ENCODE data around the gene TNS1. TPM values are rescaled to one million over a fixed set of nuclear protein-coding genes. Genes with fewer than 3 reads are reported as not detected.

TNS1 gene
- total RNA-seq, 1 experiment from 2014 or later = 0.49 TPM

DNA sequence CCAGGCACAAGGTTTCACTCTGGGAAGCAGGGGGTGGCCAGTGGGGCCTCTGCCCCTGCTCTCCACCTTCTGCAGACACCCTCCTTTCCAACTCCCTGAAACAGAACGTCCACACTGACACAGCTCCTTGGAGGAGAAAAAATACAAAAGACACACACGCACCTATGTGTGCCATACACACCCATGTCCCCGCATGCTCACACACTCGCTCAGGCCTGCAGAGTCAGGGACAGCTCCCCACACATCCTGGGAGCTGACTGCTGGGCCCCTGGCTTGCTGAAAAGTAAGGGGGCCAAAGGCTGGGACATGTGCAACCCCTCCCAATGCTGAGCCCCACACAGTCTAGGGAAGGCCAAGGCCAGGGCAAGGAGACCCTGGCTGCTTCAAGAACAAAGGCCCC lies 200.5 kb downstream of the TNS1 start:
- TF ChIP-seq CTCF (IDR thresholded peaks at IDR 0.05) = no peak
- no peak for TF ChIP-seq TCF7L2 (IDR thresholded peaks at IDR 0.05; ENCODE audit: low read depth, low read length)
- TF ChIP-seq REST (IDR thresholded peaks at IDR 0.05; ENCODE audit: insufficient read depth in 1 of 2, low read depth in 2 of 2, low read length in 1 of 2) = no peak
- no peak for TF ChIP-seq POLR2AphosphoS5 (IDR thresholded peaks at IDR 0.05; ENCODE audit: low read depth, low read length)
- no peak for TF ChIP-seq SIN3A (IDR thresholded peaks at IDR 0.05; ENCODE audit: borderline replicate concordance, insufficient read depth, low read depth, low read length)
- no peaks in the 10 kb centered on the region for H3K36me3 ChIP-seq (ENCODE audit: control insufficient read depth, insufficient read depth, low read length)
- CTCF ChIA-PET = no interaction called here
- H3K27me3 ChIP-seq (ENCODE audit: control insufficient read depth, insufficient read depth, low read length) = no peaks in the 10 kb centered on the region
- DNase-seq (ENCODE audit: low read depth, low spot score) (no peak), ATAC-seq (no peak)
- H3K4me3 ChIP-seq (ENCODE audit: low read depth in 2 of 2, low read length in 2 of 2) = no peak overlapping the region
- BruUV-seq (replicated peaks) = no TSS peak
- in situ Hi-C loops (cut with HindIII; ENCODE audit: low pct_unique_long_range_greater_than_20kb, low sequenced_read_pairs) = no loop called here
- no peak overlapping the region for H3K27ac ChIP-seq (ENCODE audit: low read length)
- intact Hi-C loops (cut with micrococcal nuclease; ENCODE audit: unreplicated experiment) = no loop called here
- no peaks in the 10 kb centered on the region for H3K9me3 ChIP-seq (ENCODE audit: control insufficient read depth, insufficient read depth, low read depth, low read length)
- POLR2A ChIA-PET = no interaction called here
- H3K4me1 ChIP-seq (ENCODE audit: control insufficient read depth, insufficient read depth, low read length) = no peaks in the 10 kb centered on the region

DNA sequence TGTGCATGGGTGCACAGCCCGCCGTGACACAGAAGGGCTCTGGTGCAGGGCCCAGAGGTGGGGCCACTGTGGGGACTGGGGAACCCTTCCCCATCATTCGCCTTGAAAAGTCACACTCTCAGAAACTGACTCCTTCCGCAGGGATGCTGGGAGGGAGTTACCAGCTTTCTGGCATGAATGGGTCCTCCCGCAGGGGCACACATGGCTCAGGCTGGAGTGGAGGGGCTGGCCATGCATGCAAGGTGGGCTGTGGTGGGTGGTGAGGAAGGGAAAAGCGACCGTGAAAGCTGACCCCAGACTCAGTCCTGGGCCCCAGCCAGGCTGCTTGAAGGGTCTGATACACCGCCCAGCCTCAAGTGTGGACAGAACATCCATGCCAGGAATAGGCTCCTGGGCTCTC lies 201.1 kb downstream of the TNS1 start:
- CTCF ChIA-PET = no interaction called here
- Histone ChIP-seq H3K4me3 (ENCODE audit: low read depth in 2 of 2, low read length in 2 of 2) (no peak overlapping the region), H3K27ac (ENCODE audit: low read length) (no peak overlapping the region), H3K27me3 (ENCODE audit: control insufficient read depth, insufficient read depth, low read length) (no peaks in the 10 kb centered on the region), H3K4me1 (ENCODE audit: control insufficient read depth, insufficient read depth, low read length) (no peaks in the 10 kb centered on the region), H3K36me3 (ENCODE audit: control insufficient read depth, insufficient read depth, low read length) (no peaks in the 10 kb centered on the region), H3K9me3 (ENCODE audit: control insufficient read depth, insufficient read depth, low read depth, low read length) (no peaks in the 10 kb centered on the region)
- ATAC-seq = no peak
- no peak for DNase-seq (ENCODE audit: low read depth, low spot score)
- intact Hi-C loops (cut with micrococcal nuclease; ENCODE audit: unreplicated experiment) (no loop called here), in situ Hi-C loops (cut with HindIII; ENCODE audit: low pct_unique_long_range_greater_than_20kb, low sequenced_read_pairs) (no loop called here)
- POLR2A ChIA-PET = no interaction called here
- no peak for TF ChIP-seq CTCF (IDR thresholded peaks at IDR 0.05)
- no peak for TF ChIP-seq TCF7L2 (IDR thresholded peaks at IDR 0.05; ENCODE audit: low read depth, low read length)
- TF ChIP-seq SIN3A (IDR thresholded peaks at IDR 0.05; ENCODE audit: borderline replicate concordance, insufficient read depth, low read depth, low read length) = no peak
- no peak for TF ChIP-seq REST (IDR thresholded peaks at IDR 0.05; ENCODE audit: insufficient read depth in 1 of 2, low read depth in 2 of 2, low read length in 1 of 2)
- no peak for TF ChIP-seq POLR2AphosphoS5 (IDR thresholded peaks at IDR 0.05; ENCODE audit: low read depth, low read length)
- no TSS peak for BruUV-seq (replicated peaks)

Data from Panc1 (cell line).